GM18508 (cell line): Measurements from ENCODE around the gene IL1RAPL1.
"Not testable (repeated sequence)": the region's sequence is repeated elsewhere in the genome, so short reads cannot be mapped to it uniquely, and the experiment has no call there.

Source experiments
- ATAC-seq: cut with Tn5 transposase; IDR thresholded peaks from one replicate; pipeline ENCODE4 v1.9.1; 2021; ENCODE audit warnings: moderate number of reproducible peaks; ENCODE audit not compliant: insufficient read depth, unreplicated experiment

Gene IL1RAPL1

GRCh38 chrX:28756647-28757046 lies 169.4 kb downstream of the IL1RAPL1 start:
- ATAC-seq = no peak

DNA sequence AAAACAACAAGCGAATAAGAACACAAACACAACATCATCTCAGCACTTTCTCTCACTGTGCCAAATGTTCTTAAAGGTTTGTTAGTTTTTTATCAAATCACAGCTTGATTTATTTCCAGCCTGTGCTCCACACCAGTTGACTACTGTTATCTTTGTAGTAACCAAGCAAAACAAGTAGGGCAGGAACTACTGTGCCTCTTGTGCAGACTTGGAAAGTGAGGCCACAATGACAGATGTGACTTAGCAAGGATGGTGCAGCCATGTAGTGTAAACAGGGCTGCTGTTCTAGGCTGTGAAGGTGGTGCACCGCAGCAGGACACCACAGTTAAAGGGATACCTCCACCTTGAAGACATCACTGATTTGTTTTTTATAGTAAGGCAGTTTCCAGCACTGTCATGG lies 170.0 kb downstream of the IL1RAPL1 start:
- ATAC-seq = no peak

DNA sequence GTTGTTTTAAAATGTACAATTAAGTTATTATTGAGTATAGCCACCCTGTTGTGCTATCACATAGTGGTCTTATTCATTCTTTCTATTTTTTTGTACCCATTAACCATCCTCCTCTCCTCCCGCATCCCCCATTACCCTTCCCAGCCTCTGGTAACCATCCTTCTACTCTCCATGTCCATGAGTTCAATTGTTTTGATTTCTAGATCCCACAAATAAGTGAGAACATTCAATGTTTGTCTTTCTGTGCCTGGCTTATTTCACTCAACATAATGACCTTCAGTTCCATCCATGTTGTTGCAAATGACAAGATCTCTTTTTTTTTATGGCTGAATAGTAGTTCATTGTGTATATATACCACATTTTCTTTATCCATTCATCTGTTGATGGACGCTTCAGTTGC lies 179.3 kb downstream of the IL1RAPL1 start:
- not testable (repeated sequence) for ATAC-seq

DNA sequence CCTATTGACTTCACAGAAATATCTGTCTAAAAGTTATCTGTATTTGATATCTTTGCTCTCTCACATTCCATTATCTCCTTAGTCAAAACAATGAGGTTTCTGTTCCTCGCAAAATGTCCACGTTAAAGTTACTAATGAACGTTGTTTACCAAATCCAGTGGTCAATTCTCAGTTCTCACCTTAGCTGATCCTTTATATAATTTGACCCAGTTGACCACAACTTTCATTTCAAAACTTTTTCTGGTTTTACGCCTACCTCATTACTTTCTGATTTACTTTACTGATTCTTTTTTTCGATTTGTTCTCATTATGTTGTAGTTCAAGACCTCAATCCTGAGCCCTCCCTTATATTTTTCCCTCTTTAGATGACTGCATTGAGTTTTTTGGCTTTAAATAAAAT lies 186.6 kb downstream of the IL1RAPL1 start:
- ATAC-seq = no peak

- no peak for ATAC-seq
These were observed 200.0 kb downstream of the IL1RAPL1 start for GRCh38 chrX:28787206-28787605.

GRCh38 chrX:28800671-28801070 lies 213.4 kb downstream of the IL1RAPL1 start:
- not testable (repeated sequence) for ATAC-seq

DNA sequence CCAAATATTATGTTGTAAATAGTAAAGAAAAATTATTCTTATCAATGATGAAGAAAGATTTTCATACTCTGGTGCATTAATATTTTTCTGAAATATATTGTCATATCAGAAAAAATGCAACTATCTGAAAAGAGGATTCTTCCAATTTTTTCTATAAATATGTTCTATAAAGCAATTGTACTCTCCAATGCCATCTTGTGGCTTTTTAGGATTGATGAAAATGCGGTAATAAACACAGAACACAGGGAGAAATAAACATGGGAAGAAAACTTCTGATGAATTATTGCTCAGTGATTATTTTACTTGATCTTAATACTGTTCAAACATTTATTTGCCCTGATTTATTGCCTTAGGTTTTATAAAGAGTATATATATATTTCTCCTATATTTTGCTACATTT lies 215.4 kb downstream of the IL1RAPL1 start:
- no peak for ATAC-seq

DNA sequence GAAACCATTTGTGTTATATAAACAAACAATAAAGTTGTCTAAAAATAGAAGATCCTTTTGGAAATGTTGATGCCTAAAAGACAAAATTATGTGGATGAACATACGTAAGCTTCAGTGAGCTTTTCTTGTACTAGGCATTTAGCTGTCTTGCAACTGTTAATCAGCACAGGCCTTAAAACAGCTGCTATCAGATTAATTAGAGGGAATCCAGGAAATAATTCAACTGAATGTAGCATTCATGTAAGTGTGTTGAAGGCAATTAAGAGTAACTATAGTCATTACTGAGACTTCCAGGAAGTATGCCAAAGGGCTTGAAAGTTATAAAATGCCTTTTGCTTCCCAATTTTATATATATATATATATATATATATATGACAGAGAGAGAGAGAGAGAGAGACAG lies 248.7 kb downstream of the IL1RAPL1 start:
- ATAC-seq = no peak

DNA sequence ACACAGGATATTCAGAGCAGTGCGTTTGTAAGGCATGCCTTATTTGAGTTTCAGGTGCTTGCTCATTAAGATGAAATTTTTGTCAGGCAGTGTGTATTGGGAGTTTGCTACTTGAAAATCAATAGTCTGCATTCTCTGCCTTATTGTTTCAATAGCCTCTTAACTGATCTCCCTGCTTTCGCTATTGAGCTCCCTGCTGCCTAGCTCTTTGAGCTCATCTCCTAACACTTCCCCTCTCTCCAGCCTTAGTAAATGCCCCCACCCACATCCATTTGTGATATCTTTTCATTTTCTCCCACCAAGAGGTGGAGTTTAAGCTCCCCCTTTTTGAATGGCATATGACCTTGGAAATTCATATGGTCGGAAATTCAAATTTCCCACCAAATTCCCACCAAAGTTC lies 256.6 kb downstream of the IL1RAPL1 start:
- ATAC-seq = no peak

DNA sequence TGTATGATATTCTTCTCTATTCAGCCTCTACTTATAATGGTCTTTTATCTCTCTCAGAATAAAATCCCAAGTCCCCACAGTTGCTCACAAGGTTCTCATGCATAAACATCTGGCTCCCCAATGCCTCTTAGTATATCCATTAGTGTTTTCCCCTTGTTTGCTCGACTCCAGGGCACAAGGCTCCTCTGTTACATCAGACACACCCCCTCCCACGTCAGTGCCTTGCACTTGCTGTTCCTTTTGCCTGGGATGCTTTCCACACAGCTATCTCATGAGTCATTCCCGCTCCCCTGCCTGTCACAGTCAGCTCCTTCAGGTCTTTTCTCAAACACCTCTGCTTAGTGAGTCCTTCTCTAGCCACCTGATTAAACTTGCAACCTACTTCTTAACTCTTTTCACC lies 260.2 kb downstream of the IL1RAPL1 start:
- no peak for ATAC-seq

GRCh38 chrX:28848707-28849106 lies 261.5 kb downstream of the IL1RAPL1 start:
- no peak for ATAC-seq

GRCh38 chrX:28850955-28851354 lies 263.7 kb downstream of the IL1RAPL1 start:
- no peak for ATAC-seq

GRCh38 chrX:28851871-28852270 lies 264.6 kb downstream of the IL1RAPL1 start:
- no peak for ATAC-seq

DNA sequence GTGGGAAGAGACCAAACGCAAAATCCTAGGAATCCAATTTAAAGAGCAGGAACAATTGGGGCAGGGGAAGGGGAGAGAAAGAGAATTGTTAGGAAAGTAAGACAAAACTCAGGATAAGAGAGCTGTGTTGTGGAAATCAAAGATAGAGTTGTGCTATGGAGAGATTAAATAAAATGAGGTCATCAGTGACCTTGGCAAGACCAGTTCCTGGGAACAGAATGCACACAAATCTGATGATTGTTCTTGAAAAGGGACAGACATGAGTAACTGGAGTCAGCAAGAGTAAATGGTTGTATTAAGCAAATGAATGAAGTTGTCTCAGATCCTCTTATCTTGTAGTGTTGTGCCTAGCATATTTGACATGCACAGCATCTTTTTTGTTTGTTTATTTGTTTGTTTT lies 267.4 kb downstream of the IL1RAPL1 start:
- ATAC-seq = no peak

GRCh38 chrX:28876408-28876807 lies 289.2 kb downstream of the IL1RAPL1 start:
- no peak for ATAC-seq

- no peak for ATAC-seq
These were observed 289.7 kb downstream of the IL1RAPL1 start for GRCh38 chrX:28876901-28877300.

DNA sequence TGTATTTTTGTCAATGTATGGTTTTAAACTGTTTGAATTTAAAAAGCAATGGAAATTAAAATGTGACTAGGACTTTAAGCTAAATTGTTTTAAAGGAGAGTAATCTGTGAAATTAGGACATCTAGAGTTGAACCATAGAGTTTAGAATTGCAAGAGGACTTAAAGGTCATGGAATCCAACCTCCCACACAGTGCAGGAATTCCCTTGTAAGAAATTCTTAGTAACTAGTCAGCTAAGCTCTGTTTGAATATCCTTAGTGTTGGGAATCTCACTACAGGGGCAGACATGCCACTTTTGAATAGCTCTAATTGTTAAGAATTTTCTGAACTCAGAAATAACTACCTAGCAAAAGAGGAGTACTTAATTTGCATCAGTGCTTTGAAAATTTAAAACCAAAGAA lies 292.9 kb downstream of the IL1RAPL1 start:
- ATAC-seq = no peak

DNA sequence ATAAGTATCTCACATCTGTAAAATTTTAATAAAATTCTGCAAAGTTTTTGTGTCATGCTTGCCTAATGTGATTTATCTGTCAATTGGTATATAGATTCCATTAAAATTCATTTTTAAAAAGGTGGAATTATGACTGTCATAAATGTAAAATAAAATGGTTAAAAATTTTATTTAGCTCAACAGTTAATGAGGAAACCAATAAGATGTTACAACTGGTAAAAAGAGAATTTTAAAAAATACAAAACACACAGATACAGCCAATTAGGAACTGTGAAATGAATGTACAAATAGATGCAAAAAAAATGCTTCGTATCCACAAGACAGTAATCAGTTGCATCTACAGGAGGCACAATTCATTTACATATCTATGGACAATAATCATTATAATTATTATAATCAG lies 297.6 kb downstream of the IL1RAPL1 start:
- ATAC-seq = no peak

- ATAC-seq = no peak
These were observed 301.2 kb downstream of the IL1RAPL1 start for GRCh38 chrX:28888416-28888815.

DNA sequence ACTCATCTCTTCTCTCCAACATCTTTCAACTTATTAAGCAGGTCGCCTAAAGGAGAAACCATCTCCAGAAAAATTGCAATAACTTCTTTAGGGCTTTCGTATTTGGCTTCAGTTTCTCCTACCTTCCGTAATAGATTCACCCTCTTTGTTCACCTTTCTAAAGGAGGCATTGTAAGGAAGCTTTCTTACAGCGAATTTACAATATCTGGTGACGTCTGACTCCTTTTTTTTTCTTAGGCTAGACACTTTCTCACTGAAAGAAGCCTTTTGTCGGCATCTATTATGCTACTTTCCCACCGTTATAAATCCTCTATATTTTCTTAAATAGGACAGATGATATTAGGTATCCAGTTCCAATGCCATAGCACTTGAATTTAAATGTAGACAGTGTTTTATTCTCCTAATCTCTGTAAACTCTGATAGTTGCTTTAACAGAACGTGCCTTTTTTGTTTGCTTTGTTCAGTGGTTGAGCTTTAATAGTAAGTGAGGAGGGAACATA lies 302.4 kb downstream of the IL1RAPL1 start:
- ATAC-seq = no peak

DNA sequence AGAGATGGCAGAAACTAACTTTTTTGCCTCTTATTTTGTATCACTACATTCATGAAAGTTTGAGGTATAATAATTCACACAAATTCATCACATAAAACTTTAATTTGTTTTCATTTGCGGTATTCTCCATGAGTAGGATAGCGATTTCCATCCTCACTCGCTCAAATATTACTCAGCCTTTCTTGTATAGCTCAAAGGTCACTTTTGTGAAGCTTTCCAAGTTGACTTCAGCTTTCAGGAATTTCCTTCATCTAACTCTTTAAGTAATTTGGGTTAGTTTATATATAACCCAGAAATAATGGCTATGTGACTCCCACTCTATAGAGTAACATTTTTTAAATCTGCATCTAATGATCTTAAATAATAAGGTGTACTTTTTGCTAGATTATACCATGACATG lies 314.4 kb downstream of the IL1RAPL1 start:
- no peak for ATAC-seq

- no peak for ATAC-seq
These were observed 323.2 kb downstream of the IL1RAPL1 start for GRCh38 chrX:28910487-28910886.
